ENCODE data around the gene SNX20.

Gene SNX20

GRCh38 chr16:50718761-50719400 is 37.8 kb upstream of the SNX20 start:
- TF ChIP-seq CTCF (conservative IDR thresholded peaks at IDR 0.05; ENCODE audit: low read depth, low read length): no peak
- no peak overlapping the region for H3K4me3 ChIP-seq (ENCODE audit: low read length)
- DNase-seq (ENCODE audit: low read depth): no peak

GRCh38 chr16:50718061-50718760 is 37.1 kb upstream of the SNX20 start:
- H3K4me3 ChIP-seq (ENCODE audit: low read length): no peak overlapping the region
- DNase-seq (ENCODE audit: low read depth): no peak
- no peak for TF ChIP-seq CTCF (conservative IDR thresholded peaks at IDR 0.05; ENCODE audit: low read depth, low read length)

- no peak for TF ChIP-seq CTCF (conservative IDR thresholded peaks at IDR 0.05; ENCODE audit: low read depth, low read length)
- no peak for DNase-seq (ENCODE audit: low read depth)
Measured at GRCh38 chr16:50717494-50717893, 36.4 kb upstream of the SNX20 start.

GRCh38 chr16:50717091-50717490 is 36.0 kb upstream of the SNX20 start:
- no peak for TF ChIP-seq CTCF (conservative IDR thresholded peaks at IDR 0.05; ENCODE audit: low read depth, low read length)
- no peak overlapping the region for H3K4me3 ChIP-seq (ENCODE audit: low read length)
- no peak for DNase-seq (ENCODE audit: low read depth)

More at GRCh38 chr16:50717494-50717893, 36.4 kb upstream of the SNX20 start:
- no peak overlapping the region for H3K4me3 ChIP-seq (ENCODE audit: low read length)

GRCh38 chr16:50712956-50713355 is 31.8 kb upstream of the SNX20 start:
- TF ChIP-seq CTCF (conservative IDR thresholded peaks at IDR 0.05; ENCODE audit: low read depth, low read length): no peak
- DNase-seq (ENCODE audit: low read depth): no peak
- H3K4me3 ChIP-seq (ENCODE audit: low read length): no peak overlapping the region

GRCh38 chr16:50712560-50712898 is 31.4 kb upstream of the SNX20 start:
- TF ChIP-seq CTCF (conservative IDR thresholded peaks at IDR 0.05; ENCODE audit: low read depth, low read length): no peak
- no peak for DNase-seq (ENCODE audit: low read depth)
- H3K4me3 ChIP-seq (ENCODE audit: low read length): no peak overlapping the region

All from retinal pigment epithelial cell (primary cell).